Subcutaneous abdominal adipose tissue (tissue), 5 donors: ENCODE data around the gene USP47.

Experiments
- H3K27ac ChIP-seq: one replicate; pipeline ENCODE4 v1.7.0; 2013; ENCODE audit warnings: low read depth, mild to moderate bottlenecking, inconsistent platforms, low read length, moderate library complexity
- H3K27me3 ChIP-seq, 5 donors: one replicate each; pipeline ENCODE4 v1.7.0; 2013; ENCODE audit warnings: low read length in 5 of 5, inconsistent platforms in 1 of 5; ENCODE audit not compliant: control insufficient read depth in 5 of 5, insufficient read depth in 4 of 5
- H3K36me3 ChIP-seq, 5 donors: one replicate each; pipeline ENCODE4 v1.7.0; 2013; ENCODE audit warnings: low read length in 5 of 5; ENCODE audit not compliant: control insufficient read depth in 5 of 5, insufficient read depth in 5 of 5
- H3K4me1 ChIP-seq, 5 donors: one replicate each; pipeline ENCODE4 v1.7.0; 2013; ENCODE audit warnings: low read length in 5 of 5, mild to moderate bottlenecking in 3 of 5, moderate library complexity in 1 of 5; ENCODE audit not compliant: control insufficient read depth in 5 of 5, insufficient read depth in 5 of 5
- H3K4me3 ChIP-seq, 5 donors: one replicate each; pipeline ENCODE4 v1.7.0; 2013; ENCODE audit warnings: low read length in 5 of 5, low read depth in 1 of 5
- H3K9ac ChIP-seq, 5 donors: one replicate each; pipeline ENCODE4 v1.7.0; 2013; ENCODE audit warnings: low read length in 5 of 5, mild to moderate bottlenecking in 4 of 5, moderate library complexity in 3 of 5
- H3K9me3 ChIP-seq, 5 donors: one replicate each; pipeline ENCODE4 v1.7.0; 2013; ENCODE audit warnings: low read length in 5 of 5; ENCODE audit not compliant: control insufficient read depth in 5 of 5
- donor health status: healthy.
- donor health status: healthy.
- donor health status: healthy.
- donor health status: healthy.
- donor health status: healthy.

Gene USP47

GRCh38 chr11:11864803-11865202, 23.0 kb downstream of the USP47 start:
- H3K27me3 ChIP-seq: no peaks in the 10 kb centered on the region
- H3K9ac ChIP-seq: no peak overlapping the region
- H3K36me3 ChIP-seq: no peaks in the 10 kb centered on the region
- no peak overlapping the region for H3K27ac ChIP-seq
- H3K4me1 ChIP-seq: peaks cover 0 to 8% (median 4%) of the 10 kb centered on the region in 5 donors
- H3K4me3 ChIP-seq: no peak overlapping the region
- H3K9me3 ChIP-seq: peaks cover 0 to 11% (median 7%) of the 10 kb centered on the region in 5 donors

- no peaks in the 10 kb centered on the region for H3K36me3 ChIP-seq
- H3K9me3 ChIP-seq: peaks cover 0 to 11% (median 7%) of the 10 kb centered on the region in 5 donors
- no peak overlapping the region for H3K4me3 ChIP-seq
- H3K27me3 ChIP-seq: no peaks in the 10 kb centered on the region
- peaks cover 0 to 6% (median 3%) of the 10 kb centered on the region in 5 donors for H3K4me1 ChIP-seq
- no peak overlapping the region for H3K9ac ChIP-seq
- no peak overlapping the region for H3K27ac ChIP-seq
Observed at GRCh38 chr11:11865449-11865848, 23.7 kb downstream of the USP47 start.

GRCh38 chr11:11866203-11866602, 24.4 kb downstream of the USP47 start:
- H3K36me3 ChIP-seq: no peaks in the 10 kb centered on the region
- no peak overlapping the region for H3K27ac ChIP-seq
- H3K4me1 ChIP-seq: peaks cover 0 to 2% (median 0%) of the 10 kb centered on the region in 5 donors
- no peak overlapping the region for H3K9ac ChIP-seq
- H3K4me3 ChIP-seq: no peak overlapping the region
- H3K27me3 ChIP-seq: no peaks in the 10 kb centered on the region
- peaks cover 0 to 11% (median 7%) of the 10 kb centered on the region in 5 donors for H3K9me3 ChIP-seq

GRCh38 chr11:11867720-11868119, 25.9 kb downstream of the USP47 start:
- Histone ChIP-seq H3K9ac (no peak overlapping the region), H3K4me3 (no peak overlapping the region), H3K27me3 (no peaks in the 10 kb centered on the region), H3K27ac (no peak overlapping the region), H3K4me1 (peaks cover 0 to 11% (median 0%) of the 10 kb centered on the region in 5 donors), H3K9me3 (peaks cover 0 to 11% (median 7%) of the 10 kb centered on the region in 5 donors), H3K36me3 (no peaks in the 10 kb centered on the region)

GRCh38 chr11:11871991-11872401, 30.2 kb downstream of the USP47 start:
- peaks cover 0 to 3% (median 0%) of the 10 kb centered on the region in 5 donors for H3K36me3 ChIP-seq
- H3K9ac ChIP-seq: no peak overlapping the region
- H3K4me3 ChIP-seq: no peak overlapping the region
- no peaks in the 10 kb centered on the region for H3K27me3 ChIP-seq
- no peak overlapping the region for H3K27ac ChIP-seq
- peaks cover 0 to 6% (median 5%) of the 10 kb centered on the region in 5 donors for H3K9me3 ChIP-seq
- H3K4me1 ChIP-seq: peaks cover 0 to 11% (median 2%) of the 10 kb centered on the region in 5 donors

- Histone ChIP-seq H3K9ac (no peak overlapping the region), H3K36me3 (peaks cover 0 to 3% (median 0%) of the 10 kb centered on the region in 5 donors), H3K4me1 (peaks cover 0 to 14% (median 2%) of the 10 kb centered on the region in 5 donors), H3K9me3 (no peaks in the 10 kb centered on the region), H3K27me3 (no peaks in the 10 kb centered on the region), H3K4me3 (no peak overlapping the region), H3K27ac (no peak overlapping the region)
Observed at GRCh38 chr11:11876458-11876857, 34.7 kb downstream of the USP47 start.

- Histone ChIP-seq H3K9ac (no peak overlapping the region), H3K36me3 (peaks cover 9 to 17% (median 10%) of the 10 kb centered on the region in 5 donors), H3K4me1 (peaks cover 0 to 6% (median 0%) of the 10 kb centered on the region in 5 donors), H3K27ac (no peak overlapping the region), H3K9me3 (no peaks in the 10 kb centered on the region), H3K27me3 (no peaks in the 10 kb centered on the region), H3K4me3 (no peak overlapping the region)
Observed at GRCh38 chr11:11880179-11880578, 38.4 kb downstream of the USP47 start.

GRCh38 chr11:11882539-11882938, 40.8 kb downstream of the USP47 start:
- no peaks in the 10 kb centered on the region for H3K27me3 ChIP-seq
- peaks cover 0 to 6% (median 0%) of the 10 kb centered on the region in 5 donors for H3K4me1 ChIP-seq
- H3K27ac ChIP-seq: no peak overlapping the region
- H3K36me3 ChIP-seq: peaks cover 21 to 32% (median 29%) of the 10 kb centered on the region in 5 donors
- H3K9ac ChIP-seq: peak overlapping the region in 1 of 5 donors; percentile 7
- no peaks in the 10 kb centered on the region for H3K9me3 ChIP-seq
- H3K4me3 ChIP-seq: no peak overlapping the region

GRCh38 chr11:11884351-11884750, 42.6 kb downstream of the USP47 start:
- Histone ChIP-seq H3K9me3 (no peaks in the 10 kb centered on the region), H3K4me1 (peaks cover 0 to 6% (median 0%) of the 10 kb centered on the region in 5 donors), H3K9ac (no peak overlapping the region), H3K4me3 (no peak overlapping the region), H3K36me3 (peaks cover 21 to 36% (median 29%) of the 10 kb centered on the region in 5 donors), H3K27me3 (no peaks in the 10 kb centered on the region), H3K27ac (no peak overlapping the region)

GRCh38 chr11:11884774-11885481, 43.2 kb downstream of the USP47 start:
- no peak overlapping the region for H3K27ac ChIP-seq
- peaks cover 0 to 6% (median 2%) of the 10 kb centered on the region in 5 donors for H3K4me1 ChIP-seq
- H3K9ac ChIP-seq: no peak overlapping the region
- H3K36me3 ChIP-seq: peaks cover 21 to 36% (median 29%) of the 10 kb centered on the region in 5 donors
- H3K27me3 ChIP-seq: no peaks in the 10 kb centered on the region
- H3K9me3 ChIP-seq: no peaks in the 10 kb centered on the region
- H3K4me3 ChIP-seq: no peak overlapping the region
